HCT116 (cell line): ENCODE results near the gene MAPKAP1. TPM values are rescaled to one million over a fixed set of nuclear protein-coding genes. Genes with fewer than 3 reads are reported as not detected.

Source experiments
- ATAC-seq: fragments of 200-7000 bp; cut with Tn5 transposase; 2 replicates; pipeline ENCODE4 v1.9.1; 2020; ENCODE audit warnings: mild to moderate bottlenecking, moderate library complexity
- BruUV-seq: library from RNA; stranded (reverse); fragments of 400-500 nt; replicated peaks from 2 replicates; lab custom pipeline; 2021; lab: Mats Ljungman, UMichigan
- CTCF ChIA-PET: fragments of 300-600 bp; sonication (Branson Sonifier 250); formaldehyde crosslinking; loops from one replicate; lab custom pipeline; 2021; ENCODE audit warnings: antibody characterized with exemption; lab: Charles Lee
- POLR2A ChIA-PET: fragments of 300-600, 350-600 bp; sonication (Branson Sonifier 250); formaldehyde crosslinking; loops from one replicate; lab custom pipeline; 2021; ENCODE audit warnings: antibody characterized with exemption; lab: Charles Lee
- RAD21 ChIA-PET, 2 experiments: fragments of 300-600 bp; sonication (Branson Sonifier 250); formaldehyde crosslinking; loops; one replicate each; lab custom pipeline; 2023; ENCODE audit warnings: low total read pairs in 2 of 2; ENCODE audit not compliant: uncharacterized antibody in 2 of 2, unreplicated experiment in 2 of 2, low non-redundant PET in 1 of 2; lab: Charles Lee
- DNase-seq: peaks from one replicate; pipeline ENCODE4 v3.0.0-alpha.2; 2010; ENCODE audit warnings: low read depth, low spot score
- H2AFZ ChIP-seq: fragments of 200-600 bp; shearing (Covaris generic), sonication (generic); 2 replicates; pipeline ENCODE4 v1.6.1; 2017; ENCODE audit warnings: low read depth, mixed run types, mixed read lengths, antibody characterized with exemption, low read length; ENCODE audit not compliant: poor library complexity, severe bottlenecking
- H3K27ac ChIP-seq: 2 replicates; pipeline ENCODE4 v1.5.1; 2012; ENCODE audit warnings: low read depth, low read length
- H3K27me3 ChIP-seq: fragments of 200-600 bp; sonication (generic); 2 replicates; pipeline ENCODE4 v1.6.1; 2016; ENCODE audit warnings: mixed run types, low read length, mixed read lengths; ENCODE audit not compliant: insufficient read depth
- H3K36me3 ChIP-seq, 2 experiments: fragments of 200-500 bp in 1 of 2; fragments of 200-600 bp in 1 of 2; sonication (Bioruptor generic) in 1 of 2; sonication (generic) in 1 of 2; 2 replicates each; pipeline versions ENCODE4 v1.5.1 to v1.6.1; 2014 to 2016; ENCODE audit warnings: low read length in 2 of 2, inconsistent platforms in 1 of 2, mixed read lengths in 1 of 2, mixed run types in 1 of 2; ENCODE audit not compliant: insufficient read depth in 2 of 2, control insufficient read depth in 1 of 2
- H3K4me1 ChIP-seq, 2 experiments: fragments of 200-600 bp in 1 of 2; sonication (generic) in 1 of 2; 2 replicates each; pipeline versions ENCODE4 v1.5.1 to v1.6.1; 2012 to 2017; ENCODE audit warnings: low read length in 2 of 2, inconsistent platforms in 1 of 2, mild to moderate bottlenecking in 1 of 2, mixed read lengths in 1 of 2, mixed run types in 1 of 2, moderate library complexity in 1 of 2; ENCODE audit not compliant: insufficient read depth in 2 of 2, control insufficient read depth in 1 of 2
- H3K4me2 ChIP-seq: fragments of 200-600 bp; sonication (generic); 2 replicates; pipeline ENCODE4 v1.6.1; 2017; ENCODE audit warnings: mixed run types, low read length, mixed read lengths
- H3K4me3 ChIP-seq, 2 experiments: fragments of 200-600 bp in 1 of 2; sonication (generic) in 1 of 2; replicated peaks in 1 of 2; 2 replicates each; pipeline ENCODE4 v1.5.1; 2011 to 2016; ENCODE audit warnings: low read length in 2 of 2, control low read depth in 1 of 2, low read depth in 1 of 2, mild to moderate bottlenecking in 1 of 2, mixed read lengths in 1 of 2, mixed run types in 1 of 2
- H3K79me2 ChIP-seq: fragments of 200-600 bp; sonication (generic); 2 replicates; pipeline ENCODE4 v1.6.1; 2017; ENCODE audit warnings: mild to moderate bottlenecking, mixed run types, low read length, moderate library complexity, mixed read lengths; ENCODE audit not compliant: insufficient read depth
- H3K9ac ChIP-seq: fragments of 200-600 bp; sonication (generic); 2 replicates; pipeline ENCODE4 v1.6.1; 2016; ENCODE audit warnings: low read length, mixed read lengths
- H3K9me2 ChIP-seq: fragments of 200-600 bp; sonication (generic), shearing (Covaris generic); 2 replicates; pipeline ENCODE4 v1.6.1; 2017; ENCODE audit warnings: mixed run types, mild to moderate bottlenecking, moderate library complexity; ENCODE audit not compliant: insufficient read depth
- H3K9me3 ChIP-seq, 2 experiments: fragments of 200-500 bp in 1 of 2; fragments of 200-600 bp in 1 of 2; sonication (Bioruptor generic) in 1 of 2; sonication (generic) in 1 of 2; 2 replicates each; pipeline ENCODE4 v1.6.1; 2014 to 2017; ENCODE audit warnings: low read length in 2 of 2, mixed read lengths in 2 of 2, inconsistent platforms in 1 of 2, low read depth in 1 of 2, mild to moderate bottlenecking in 1 of 2, mixed run types in 1 of 2, moderate library complexity in 1 of 2; ENCODE audit not compliant: control insufficient read depth in 1 of 2, insufficient read depth in 1 of 2
- H4K20me1 ChIP-seq: fragments of 200-600 bp; sonication (generic), shearing (Covaris generic); 2 replicates; pipeline ENCODE4 v1.6.1; 2017; ENCODE audit warnings: mixed run types, mild to moderate bottlenecking, moderate library complexity; ENCODE audit not compliant: insufficient read depth
- ATF3 ChIP-seq: IDR thresholded peaks from 2 replicates; pipeline ENCODE4 v1.6.1; 2012
- CBX3 ChIP-seq: IDR thresholded peaks from 2 replicates; pipeline ENCODE4 v1.6.1; 2012; ENCODE audit warnings: low read depth
- CEBPB ChIP-seq: IDR thresholded peaks from 2 replicates; pipeline ENCODE4 v1.6.1; 2012; ENCODE audit warnings: low read depth
- EGR1 ChIP-seq: IDR thresholded peaks from 2 replicates; pipeline ENCODE4 v1.6.1; 2012; ENCODE audit warnings: low read depth
- ELF1 ChIP-seq: IDR thresholded peaks from 2 replicates; pipeline ENCODE4 v1.6.1; 2012; ENCODE audit warnings: low read depth, borderline replicate concordance
- EZH2 ChIP-seq: fragments of 200-600 bp; sonication (generic); IDR thresholded peaks from 2 replicates; pipeline ENCODE4 v1.6.1; 2017; ENCODE audit warnings: antibody characterized with exemption, mixed run types
- EZH2phosphoT487 ChIP-seq: fragments of 200-600 bp; IDR thresholded peaks from 2 replicates; pipeline ENCODE4 v1.6.1; 2018; ENCODE audit warnings: antibody characterized with exemption, borderline replicate concordance
- FOSL1 ChIP-seq: IDR thresholded peaks from 2 replicates; pipeline ENCODE4 v1.6.1; 2012; ENCODE audit warnings: low read depth
- JUND ChIP-seq: IDR thresholded peaks from 2 replicates; pipeline ENCODE4 v1.6.1; 2012
- MAX ChIP-seq: IDR thresholded peaks from 2 replicates; pipeline ENCODE4 v1.6.1; 2012
- POLR2AphosphoS5 ChIP-seq: IDR thresholded peaks from 2 replicates; pipeline ENCODE4 v1.6.1; 2011; ENCODE audit warnings: mild to moderate bottlenecking, low read depth, low read length, moderate library complexity
- RAD21 ChIP-seq: IDR thresholded peaks from 2 replicates; pipeline ENCODE4 v1.6.1; 2012; ENCODE audit warnings: low read depth, mild to moderate bottlenecking
- SIN3A ChIP-seq: IDR thresholded peaks from 2 replicates; pipeline ENCODE4 v1.6.1; 2012; ENCODE audit warnings: low read depth
- SP1 ChIP-seq: IDR thresholded peaks from 2 replicates; pipeline ENCODE4 v1.6.1; 2012; ENCODE audit warnings: low read depth
- SRF ChIP-seq: IDR thresholded peaks from 2 replicates; pipeline ENCODE4 v1.6.1; 2012; ENCODE audit warnings: low read depth
- TCF7L2 ChIP-seq: IDR thresholded peaks from 2 replicates; pipeline ENCODE4 v1.7.0; 2011; ENCODE audit warnings: borderline replicate concordance, inconsistent platforms; ENCODE audit not compliant: insufficient read depth, insufficient read length; ENCODE audit errors: extremely low read depth
- YY1 ChIP-seq: IDR thresholded peaks from 2 replicates; pipeline ENCODE4 v1.6.1; 2011; ENCODE audit warnings: low read length, low read depth, moderate library complexity, mild to moderate bottlenecking; ENCODE audit not compliant: insufficient replicate concordance; ENCODE audit errors: extremely low read depth
- ZBTB33 ChIP-seq: IDR thresholded peaks from 2 replicates; pipeline ENCODE4 v1.6.1; 2011; ENCODE audit warnings: mild to moderate bottlenecking, low read length, moderate library complexity; ENCODE audit not compliant: insufficient replicate concordance; ENCODE audit errors: extremely low read depth
- ZNF274 ChIP-seq: fragments of 200-500 bp; sonication (Bioruptor generic); IDR thresholded peaks from 2 replicates; pipeline ENCODE4 v1.6.1; 2014; ENCODE audit warnings: mild to moderate bottlenecking, low read depth, low read length, inconsistent platforms
- intact Hi-C: fragments of 100-400 bp; cut with micrococcal nuclease; formaldehyde crosslinking; loops from 2 replicates; pipeline ENCODE4 v1.10.0; 2022
- total RNA-seq: library from RNA; stranded (reverse); gene quantifications from one replicate; pipeline ENCODE4 v1.2.1, GENCODE V29; 2021; ENCODE audit not compliant: unreplicated experiment

MAPKAP1 gene
- total RNA-seq, 1 experiment from 2014 or later = 72.5 TPM

GRCh38 chr9:125629446-125629845 is 77.6 kb downstream of the MAPKAP1 start:
- H4K20me1 ChIP-seq = no peaks in the 10 kb centered on the region
- RAD21 ChIA-PET = no interaction called here
- no peak overlapping the region for H3K9ac ChIP-seq
- no peaks in the 10 kb centered on the region for H3K9me3 ChIP-seq
- TF ChIP-seq CEBPB = no peak
- no peak for TF ChIP-seq ELF1
- no peak for TF ChIP-seq RAD21
- no peak for TF ChIP-seq EGR1
- TF ChIP-seq ZBTB33 = no peak
- TF ChIP-seq MAX = no peak
- TF ChIP-seq SP1 = no peak
- no peak for TF ChIP-seq EZH2
- BruUV-seq = no TSS peak
- DNase-seq (no peak), ATAC-seq (no peak)
- H3K36me3 ChIP-seq = no peaks in the 10 kb centered on the region
- H3K27me3 ChIP-seq = no peaks in the 10 kb centered on the region
- H3K79me2 ChIP-seq = peaks cover 77% of the 10 kb centered on the region
- H3K4me1 ChIP-seq = peaks cover 25 to 46% of the 10 kb centered on the region in 2 experiments
- H2AFZ ChIP-seq = no peak overlapping the region
- CTCF ChIA-PET = no interaction called here
- no peak overlapping the region for H3K4me3 ChIP-seq
- no peak overlapping the region for H3K4me2 ChIP-seq
- no peaks in the 10 kb centered on the region for H3K9me2 ChIP-seq
- POLR2A ChIA-PET = no interaction called here
- H3K27ac ChIP-seq = no peak overlapping the region
- intact Hi-C loops = no loop called here

- H3K9me2 ChIP-seq = no peaks in the 10 kb centered on the region
- peaks cover 60% of the 10 kb centered on the region for H3K79me2 ChIP-seq
- H3K36me3 ChIP-seq = no peaks in the 10 kb centered on the region
- H3K9ac ChIP-seq = no peak overlapping the region
- DNase-seq = no peak
- RAD21 ChIA-PET = no interaction called here
- H3K27me3 ChIP-seq = no peaks in the 10 kb centered on the region
- POLR2A ChIA-PET = no interaction called here
- no TSS peak for BruUV-seq
- H3K27ac ChIP-seq = no peak overlapping the region
- no peak overlapping the region for H3K4me2 ChIP-seq
- no peak for ATAC-seq
- CTCF ChIA-PET = no interaction called here
- H4K20me1 ChIP-seq = no peaks in the 10 kb centered on the region
- no peak overlapping the region for H2AFZ ChIP-seq
- H3K4me3 ChIP-seq = no peak overlapping the region
- H3K9me3 ChIP-seq = no peaks in the 10 kb centered on the region
- intact Hi-C loops = no loop called here
- H3K4me1 ChIP-seq = peaks cover 3 to 13% of the 10 kb centered on the region in 2 experiments; a peak in 3 of 4 replicates
- no peak for TF ChIP-seq EZH2
- no peak for TF ChIP-seq TCF7L2
- TF ChIP-seq SIN3A = no peak
- TF ChIP-seq ZNF274 = no peak
- no peak for TF ChIP-seq CEBPB
- no peak for TF ChIP-seq FOSL1
- no peak for TF ChIP-seq CBX3
- no peak for TF ChIP-seq SRF
- TF ChIP-seq YY1 = no peak
- no peak for TF ChIP-seq JUND
- no peak for TF ChIP-seq EZH2phosphoT487
- no peak for TF ChIP-seq ATF3
- no peak for TF ChIP-seq POLR2AphosphoS5
- TF ChIP-seq ELF1 = no peak
These were observed 80.8 kb downstream of the MAPKAP1 start for GRCh38 chr9:125626187-125626586.
